Fibroblast of lung (primary cell): Measurements from ENCODE around the gene UNKL. TPM values are rescaled to one million over a fixed set of nuclear protein-coding genes. Genes with fewer than 3 reads are reported as not detected.
A peak's percentile ranks its signal among the peaks of the same experiment; 100 is the strongest.

Source experiments
- DNase-seq, 2 donors: peaks; one replicate each; pipeline versions ENCODE4 v3.0.0 to v3.0.0-alpha.2; 2010; ENCODE audit warnings: low read depth in 2 of 2
- H2AFZ ChIP-seq: 2 replicates; pipeline ENCODE4 v1.5.1; 2012; ENCODE audit warnings: low read length, control low read depth, inconsistent platforms
- H3K27ac ChIP-seq: 2 replicates; pipeline ENCODE4 v1.5.1; 2011; ENCODE audit warnings: low read length, control low read depth; ENCODE audit not compliant: insufficient read depth
- H3K27me3 ChIP-seq: 2 replicates; pipeline ENCODE4 v1.5.1; 2011; ENCODE audit warnings: mild to moderate bottlenecking, low read length; ENCODE audit not compliant: control insufficient read depth, insufficient read depth
- H3K36me3 ChIP-seq: 2 replicates; pipeline ENCODE4 v1.5.1; 2011; ENCODE audit warnings: low read length; ENCODE audit not compliant: control insufficient read depth, insufficient read depth
- H3K4me1 ChIP-seq: 2 replicates; pipeline ENCODE4 v1.5.1; 2011; ENCODE audit warnings: low read length; ENCODE audit not compliant: control insufficient read depth, insufficient read depth; ENCODE audit errors: extremely low read depth
- H3K4me2 ChIP-seq: 2 replicates; pipeline ENCODE4 v1.5.1; 2011; ENCODE audit warnings: low read length, control low read depth; ENCODE audit not compliant: insufficient read depth; ENCODE audit errors: extremely low read depth
- H3K4me3 ChIP-seq, 4 experiments: fragments of 200-600 bp in 1 of 4; sonication (generic) in 1 of 4; replicated peaks in 1 of 4; 2 replicates each; pipeline ENCODE4 v1.5.1; 2011 to 2016; ENCODE audit warnings: low read length in 4 of 4, low read depth in 3 of 4, mild to moderate bottlenecking in 3 of 4, control low read depth in 2 of 4, inconsistent platforms in 1 of 4, mixed read lengths in 1 of 4; ENCODE audit not compliant: insufficient read depth in 1 of 4; ENCODE audit errors: control extremely low read depth in 1 of 4
- H3K79me2 ChIP-seq: 2 replicates; pipeline ENCODE4 v1.5.1; 2012; ENCODE audit warnings: mild to moderate bottlenecking, low read length, inconsistent platforms; ENCODE audit not compliant: control insufficient read depth, insufficient read depth
- H3K9ac ChIP-seq: 2 replicates; pipeline ENCODE4 v1.5.1; 2011; ENCODE audit warnings: mild to moderate bottlenecking, low read length, control low read depth; ENCODE audit not compliant: insufficient read depth
- H3K9me3 ChIP-seq: 2 replicates; pipeline ENCODE4 v1.5.1; 2012; ENCODE audit warnings: low read depth, low read length; ENCODE audit not compliant: control insufficient read depth, insufficient read depth
- H4K20me1 ChIP-seq: 2 replicates; pipeline ENCODE4 v1.5.1; 2011; ENCODE audit warnings: low read length; ENCODE audit not compliant: control insufficient read depth, insufficient read depth; ENCODE audit errors: extremely low read depth
- EZH2 ChIP-seq: IDR thresholded peaks from 2 replicates; pipeline ENCODE4 v1.5.1; 2012; ENCODE audit warnings: low read length, control low read depth, mild to moderate bottlenecking; ENCODE audit errors: missing control alignments
- polyA plus RNA-seq, 2 donors: library from polyadenylated mRNA; depleted of rRNA in 1 of 2; stranded (reverse) in 1 of 2; unstranded in 1 of 2; fragments of >200 nt; gene quantifications; 2 replicates each; pipeline ENCODE4 v1.2.1, GENCODE V29; 2011 to 2012; ENCODE audit warnings: missing spikeins in 1 of 2
- total RNA-seq: library from RNA; depleted of rRNA; stranded (reverse); fragments of >200 nt; gene quantifications from 2 replicates; pipeline ENCODE4 v1.2.1, GENCODE V29; 2014
- TF ChIP-seq, protein P1 (sequence below), 2 donors: IDR thresholded peaks in 1 of 2; conservative IDR thresholded peaks in 1 of 2; 1 replicate in 1 of 2; 2 replicates in 1 of 2; pipeline ENCODE4 v1.5.1; 2011 to 2012; ENCODE audit warnings: low read length in 2 of 2, control low read depth in 1 of 2, inconsistent platforms in 1 of 2, low read depth in 1 of 2, mild to moderate bottlenecking in 1 of 2

Gene UNKL
- total and polyA plus RNA-seq, 2 donors (not counting 1 experiment from before 2014, with no cell fraction given): 4.3 to 6.3 TPM

DNA sequence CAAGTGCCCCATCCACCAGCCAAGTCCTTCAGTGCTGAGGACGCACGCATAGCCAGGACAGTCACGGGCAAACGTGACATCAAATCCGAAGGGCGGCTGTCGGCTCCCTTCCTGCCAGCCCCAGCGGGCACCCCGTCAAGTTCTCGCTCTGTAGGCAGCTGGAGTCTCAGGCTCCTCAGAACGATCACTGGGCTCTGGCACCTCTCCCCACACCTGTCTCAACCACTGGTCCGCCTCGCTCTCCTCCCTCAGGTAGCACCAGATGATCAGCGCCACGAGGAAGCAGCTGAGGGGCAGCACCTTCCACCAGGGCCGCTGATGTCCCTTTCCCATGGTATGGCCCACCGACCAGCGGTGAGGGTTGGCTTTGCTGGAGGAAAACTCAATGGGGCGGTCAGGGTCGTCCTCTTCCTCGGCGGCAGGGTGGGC lies 5.6 kb upstream of the UNKL start:
- no peaks in the 10 kb centered on the region for H3K4me1 ChIP-seq
- no peak for DNase-seq
- no peak for TF ChIP-seq EZH2
- TF ChIP-seq, protein P1, sequence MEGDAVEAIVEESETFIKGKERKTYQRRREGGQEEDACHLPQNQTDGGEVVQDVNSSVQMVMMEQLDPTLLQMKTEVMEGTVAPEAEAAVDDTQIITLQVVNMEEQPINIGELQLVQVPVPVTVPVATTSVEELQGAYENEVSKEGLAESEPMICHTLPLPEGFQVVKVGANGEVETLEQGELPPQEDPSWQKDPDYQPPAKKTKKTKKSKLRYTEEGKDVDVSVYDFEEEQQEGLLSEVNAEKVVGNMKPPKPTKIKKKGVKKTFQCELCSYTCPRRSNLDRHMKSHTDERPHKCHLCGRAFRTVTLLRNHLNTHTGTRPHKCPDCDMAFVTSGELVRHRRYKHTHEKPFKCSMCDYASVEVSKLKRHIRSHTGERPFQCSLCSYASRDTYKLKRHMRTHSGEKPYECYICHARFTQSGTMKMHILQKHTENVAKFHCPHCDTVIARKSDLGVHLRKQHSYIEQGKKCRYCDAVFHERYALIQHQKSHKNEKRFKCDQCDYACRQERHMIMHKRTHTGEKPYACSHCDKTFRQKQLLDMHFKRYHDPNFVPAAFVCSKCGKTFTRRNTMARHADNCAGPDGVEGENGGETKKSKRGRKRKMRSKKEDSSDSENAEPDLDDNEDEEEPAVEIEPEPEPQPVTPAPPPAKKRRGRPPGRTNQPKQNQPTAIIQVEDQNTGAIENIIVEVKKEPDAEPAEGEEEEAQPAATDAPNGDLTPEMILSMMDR (conservative IDR thresholded peaks at IDR 0.05 in 1 of 2, IDR thresholded peaks at IDR 0.05 in 1 of 2; ENCODE audit: low read depth in 1 of 2, low read length in 2 of 2): no peak
- peak overlapping the region; percentile 82 for H3K9ac ChIP-seq
- peak overlapping the region; percentile 83 for H3K27ac ChIP-seq
- H3K27me3 ChIP-seq: no peaks in the 10 kb centered on the region
- H3K9me3 ChIP-seq: no peaks in the 10 kb centered on the region
- H3K79me2 ChIP-seq: peaks cover 9% of the 10 kb centered on the region
- H3K4me2 ChIP-seq: peak overlapping the region; percentile 94
- H4K20me1 ChIP-seq: no peaks in the 10 kb centered on the region
- no peaks in the 10 kb centered on the region for H3K36me3 ChIP-seq
- H2AFZ ChIP-seq: no peak overlapping the region
- peak overlapping the region; percentile 65 to 98 (median 90) for H3K4me3 ChIP-seq

DNA sequence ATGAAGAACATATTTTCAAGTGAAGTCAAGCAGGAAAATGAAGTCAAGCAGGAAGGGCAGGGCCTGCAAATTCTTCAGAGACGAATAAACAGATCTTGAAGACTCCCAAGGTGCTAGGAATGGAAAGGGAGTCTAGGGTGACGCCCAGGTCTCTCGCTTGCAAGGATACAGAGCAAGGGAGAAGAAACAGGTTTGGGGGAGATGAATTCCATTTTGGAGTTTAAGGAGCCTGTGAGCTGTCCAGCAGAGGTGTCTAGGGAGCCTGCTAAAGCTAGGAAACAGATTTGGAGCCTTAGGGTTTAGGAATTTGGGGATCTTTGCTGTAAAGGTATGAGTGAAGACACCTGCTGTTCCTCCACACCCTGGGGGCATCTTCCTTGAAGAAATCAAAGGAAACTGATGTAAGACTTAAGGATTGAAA lies 2.0 kb upstream of the UNKL start:
- no peaks in the 10 kb centered on the region for H3K27me3 ChIP-seq
- peaks cover 9% of the 10 kb centered on the region for H3K79me2 ChIP-seq
- no peaks in the 10 kb centered on the region for H4K20me1 ChIP-seq
- H3K27ac ChIP-seq: no peak overlapping the region
- H3K36me3 ChIP-seq: no peaks in the 10 kb centered on the region
- no peak for DNase-seq
- H3K9ac ChIP-seq: no peak overlapping the region
- H3K4me2 ChIP-seq: no peak overlapping the region
- H3K4me3 ChIP-seq: no peak overlapping the region
- no peaks in the 10 kb centered on the region for H3K9me3 ChIP-seq
- H2AFZ ChIP-seq: no peak overlapping the region
- H3K4me1 ChIP-seq: no peaks in the 10 kb centered on the region
- TF ChIP-seq, protein P1 (conservative IDR thresholded peaks at IDR 0.05 in 1 of 2, IDR thresholded peaks at IDR 0.05 in 1 of 2; ENCODE audit: low read depth in 1 of 2, low read length in 2 of 2): no peak
- no peak for TF ChIP-seq EZH2

DNA sequence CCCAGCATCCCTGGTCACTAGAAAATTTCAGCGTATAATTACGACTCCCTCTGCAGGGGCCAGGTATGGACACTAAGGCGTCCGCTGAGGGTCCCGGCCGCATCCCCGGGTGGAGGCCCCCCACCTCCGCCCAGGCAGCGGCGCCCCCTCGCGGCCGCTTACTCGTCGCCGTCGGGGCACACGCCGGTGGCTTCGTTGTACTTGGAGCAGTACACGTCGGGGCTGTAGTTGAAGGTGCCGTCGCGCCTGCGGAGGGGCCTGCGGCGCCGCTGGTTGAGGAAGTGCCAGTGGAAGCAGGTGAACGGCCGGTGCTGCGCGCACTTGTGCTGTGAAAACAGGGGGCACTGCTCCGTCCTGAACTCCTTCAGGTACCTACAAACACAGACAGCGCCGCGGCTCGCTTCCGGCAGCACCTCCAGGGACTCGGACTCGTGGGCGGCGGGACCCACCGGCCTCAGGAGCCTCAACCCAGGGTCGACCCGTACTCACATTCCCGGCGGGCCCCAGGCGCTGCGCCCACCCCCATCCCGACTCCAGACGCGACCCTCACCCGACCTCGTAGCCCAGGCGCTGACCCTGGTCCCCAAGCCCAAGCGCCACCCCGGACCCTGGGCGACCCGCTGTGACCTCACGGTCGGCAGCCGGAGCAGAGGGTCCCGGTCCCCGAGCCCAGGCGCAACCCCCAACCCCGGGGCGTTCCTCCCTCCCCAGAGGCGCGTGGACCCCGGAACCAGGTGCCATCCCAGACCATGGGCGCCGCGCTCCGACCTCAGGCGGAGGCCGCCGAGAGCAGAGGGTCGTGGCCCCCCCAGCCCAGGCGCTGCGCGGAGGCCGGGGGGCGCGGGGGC lies 596 bp downstream of the UNKL start:
- TF ChIP-seq EZH2: no peak
- TF ChIP-seq, protein P1 (conservative IDR thresholded peaks at IDR 0.05 in 1 of 2, IDR thresholded peaks at IDR 0.05 in 1 of 2; ENCODE audit: low read depth in 1 of 2, low read length in 2 of 2): peak; percentile 48 to 53
- H3K4me2 ChIP-seq: peak overlapping the region; percentile 68
- peaks cover 1% of the 10 kb centered on the region for H3K79me2 ChIP-seq
- peak overlapping the region; percentile 55 to 83 (median 77) for H3K4me3 ChIP-seq
- peak overlapping the region; percentile 76 for H3K9ac ChIP-seq
- H4K20me1 ChIP-seq: no peaks in the 10 kb centered on the region
- no peaks in the 10 kb centered on the region for H3K36me3 ChIP-seq
- no peaks in the 10 kb centered on the region for H3K9me3 ChIP-seq
- H3K27ac ChIP-seq: peak overlapping the region; percentile 32
- H3K4me1 ChIP-seq: no peaks in the 10 kb centered on the region
- no peaks in the 10 kb centered on the region for H3K27me3 ChIP-seq
- peak; percentile 38 to 54 for DNase-seq
- peak overlapping the region; percentile 80 for H2AFZ ChIP-seq
